CD4-positive, alpha-beta memory T cell (primary cell): Measurements from ENCODE around the gene PAEP. TPM values are rescaled to one million over a fixed set of nuclear protein-coding genes. Genes with fewer than 3 reads are reported as not detected.

Experiments
- CTCF ChIA-PET: fragments of 350-600 bp; sonication (Branson Sonifier 250); formaldehyde crosslinking; loops from one replicate; lab custom pipeline; 2021; ENCODE audit warnings: inconsistent platforms; ENCODE audit not compliant: partially characterized antibody; lab: Charles Lee
- POLR2A ChIA-PET: fragments of 350-600 bp; sonication (Branson Sonifier 250); formaldehyde crosslinking; loops from one replicate; lab custom pipeline; 2021; ENCODE audit not compliant: partially characterized antibody; lab: Charles Lee
- DNase-seq, 5 donors: peaks; one replicate each; pipeline versions ENCODE4 v3.0.0 to v3.0.0-alpha.2; 2020 to 2022; ENCODE audit warnings: mixed read lengths in 1 of 5
- H3K27ac ChIP-seq: one replicate; pipeline ENCODE4 v1.7.0; 2013; ENCODE audit warnings: low read depth, low read length
- H3K27me3 ChIP-seq: 2 replicates; pipeline ENCODE4 v1.7.0; 2013; ENCODE audit warnings: mild to moderate bottlenecking, low read length, moderate library complexity; ENCODE audit not compliant: insufficient read depth
- H3K36me3 ChIP-seq: 2 replicates; pipeline ENCODE4 v1.7.0; 2013; ENCODE audit warnings: mild to moderate bottlenecking, low read length, moderate library complexity; ENCODE audit not compliant: insufficient read depth
- H3K4me1 ChIP-seq: 2 replicates; pipeline ENCODE4 v1.7.0; 2013; ENCODE audit warnings: mild to moderate bottlenecking, low read length, moderate library complexity; ENCODE audit not compliant: insufficient read depth
- H3K4me3 ChIP-seq, 2 donors: one replicate each; pipeline ENCODE4 v1.7.0; 2013; ENCODE audit warnings: low read length in 2 of 2, mild to moderate bottlenecking in 1 of 2
- H3K9me3 ChIP-seq, 2 donors: one replicate each; pipeline ENCODE4 v1.7.0; 2013; ENCODE audit warnings: low read length in 2 of 2, control low read depth in 1 of 2; ENCODE audit not compliant: control insufficient read depth in 1 of 2
- H3K27ac Mint-ChIP-seq, 7 donors: one replicate each; pipeline ENCODE4 v1.8.0; 2020 to 2021; ENCODE audit warnings: mixed read lengths in 7 of 7, mild to moderate bottlenecking in 6 of 7, inconsistent platforms in 3 of 7, moderate library complexity in 3 of 7
- H3K27me3 Mint-ChIP-seq, 2 donors: one replicate each; pipeline ENCODE4 v1.8.0; 2020 to 2021; ENCODE audit warnings: mixed read lengths in 2 of 2
- H3K36me3 Mint-ChIP-seq, 2 donors: one replicate each; pipeline ENCODE4 v1.8.0; 2020 to 2021; ENCODE audit warnings: mixed read lengths in 2 of 2, inconsistent platforms in 1 of 2, mild to moderate bottlenecking in 1 of 2
- H3K4me1 Mint-ChIP-seq, 4 donors: one replicate each; pipeline ENCODE4 v1.8.0; 2020 to 2021; ENCODE audit warnings: mixed read lengths in 4 of 4, mild to moderate bottlenecking in 1 of 4
- H3K4me3 Mint-ChIP-seq, 8 donors: one replicate each; pipeline ENCODE4 v1.8.0; 2020 to 2021; ENCODE audit warnings: mixed read lengths in 8 of 8, mild to moderate bottlenecking in 7 of 8, moderate library complexity in 6 of 8, inconsistent platforms in 3 of 8
- H3K9me3 Mint-ChIP-seq, 8 donors: one replicate each; pipeline ENCODE4 v1.8.0; 2020 to 2021; ENCODE audit warnings: mixed read lengths in 8 of 8, mild to moderate bottlenecking in 5 of 8, inconsistent platforms in 3 of 8, moderate library complexity in 1 of 8
- intact Hi-C: fragments of 100-400 bp; cut with micrococcal nuclease; formaldehyde crosslinking; loops from one replicate; pipeline ENCODE4 v1.15.1; 2023
- polyA plus RNA-seq, 2 donors: library from polyadenylated mRNA; unstranded; fragments of 300-500 nt; fragmentation: Illumina TruSeq; gene quantifications; one replicate each; pipeline ENCODE4 v1.2.3, GENCODE V29; 2021
- total RNA-seq, 2 experiments: library from RNA; stranded (reverse); gene quantifications; one replicate each; pipeline ENCODE4 v1.2.3, GENCODE V29; 2021

Gene PAEP
- total and polyA plus RNA-seq, 4 experiments from 2014 or later = not detected

DNA sequence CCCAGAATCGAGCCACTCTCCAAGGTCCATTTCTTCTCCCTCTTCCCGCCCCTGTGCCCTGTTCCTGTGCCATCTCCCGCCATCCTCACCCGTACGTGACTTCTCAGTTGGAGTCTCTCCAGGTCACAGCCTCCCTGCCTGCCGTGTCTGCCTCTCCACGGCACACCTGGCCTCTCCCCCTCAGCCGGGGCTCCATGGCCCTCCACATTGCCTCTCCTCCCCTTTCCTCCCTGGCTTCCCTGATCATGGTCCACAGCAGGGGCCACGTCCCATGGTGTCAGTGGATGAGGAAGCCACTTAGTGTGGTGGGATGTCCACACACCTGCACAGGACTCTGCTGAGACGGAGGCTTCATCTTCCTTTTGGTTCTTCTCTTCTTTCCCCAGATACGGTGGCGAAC is 2.3 kb downstream of the PAEP start:
- peaks cover 0 to under 1% of the 10 kb centered on the region in 2 donors for H3K36me3 Mint-ChIP-seq
- Histone ChIP-seq H3K4me3 (no peak overlapping the region), H3K27ac (no peak overlapping the region), H3K9me3 (no peaks in the 10 kb centered on the region), H3K36me3 (no peaks in the 10 kb centered on the region), H3K27me3 (no peaks in the 10 kb centered on the region), H3K4me1 (no peaks in the 10 kb centered on the region)
- intact Hi-C loops = no loop called here
- H3K27ac Mint-ChIP-seq = no peak overlapping the region
- H3K27me3 Mint-ChIP-seq = peaks cover 6 to 17% of the 10 kb centered on the region in 2 donors
- H3K4me3 Mint-ChIP-seq = no peak overlapping the region
- peaks cover 0 to 2% (median under 1%) of the 10 kb centered on the region in 8 donors for H3K9me3 Mint-ChIP-seq
- POLR2A ChIA-PET = no interaction called here
- DNase-seq = no peak
- H3K4me1 Mint-ChIP-seq = no peaks in the 10 kb centered on the region
- CTCF ChIA-PET = no interaction called here

DNA sequence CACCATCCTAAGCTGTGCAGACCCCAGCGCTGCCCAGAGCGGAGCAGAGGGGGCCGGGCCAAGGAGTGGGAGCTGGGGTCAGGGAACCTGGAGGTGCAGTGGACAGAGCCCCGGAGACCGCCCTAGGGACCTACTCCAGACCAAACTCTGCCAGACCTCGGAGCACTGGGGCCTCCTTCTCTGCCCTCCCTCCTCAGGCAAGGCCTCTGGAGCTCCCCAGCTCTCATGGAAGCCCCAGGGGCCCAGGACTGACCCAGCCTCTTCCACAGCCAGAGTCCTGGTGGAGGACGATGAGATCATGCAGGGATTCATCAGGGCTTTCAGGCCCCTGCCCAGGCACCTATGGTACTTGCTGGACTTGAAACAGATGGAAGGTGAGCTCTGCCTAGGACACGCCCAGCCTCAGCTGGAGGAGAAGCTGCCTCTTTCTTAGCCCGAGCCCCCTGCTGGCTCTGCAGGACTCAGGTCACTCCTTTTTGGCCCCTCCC is 3.6 kb downstream of the PAEP start:
- POLR2A ChIA-PET = no interaction called here
- intact Hi-C loops = no loop called here
- Mint-ChIP-seq H3K4me3 (no peak overlapping the region), H3K9me3 (peaks cover 0 to 12% (median 8%) of the 10 kb centered on the region in 8 donors), H3K27me3 (peaks cover 7 to 13% of the 10 kb centered on the region in 2 donors), H3K4me1 (no peaks in the 10 kb centered on the region), H3K27ac (no peak overlapping the region), H3K36me3 (peaks cover 0 to 4% of the 10 kb centered on the region in 2 donors)
- CTCF ChIA-PET = no interaction called here
- Histone ChIP-seq H3K4me1 (no peaks in the 10 kb centered on the region), H3K36me3 (no peaks in the 10 kb centered on the region), H3K9me3 (no peaks in the 10 kb centered on the region), H3K27me3 (no peaks in the 10 kb centered on the region), H3K27ac (no peak overlapping the region), H3K4me3 (no peak overlapping the region)
- DNase-seq = no peak

GRCh38 chr9:135565636-135566035 is 4.1 kb downstream of the PAEP start:
- Mint-ChIP-seq H3K4me3 (no peak overlapping the region), H3K27me3 (peaks cover 6 to 12% of the 10 kb centered on the region in 2 donors), H3K9me3 (peaks cover 0 to 12% (median 8%) of the 10 kb centered on the region in 8 donors), H3K36me3 (peaks cover 0 to 4% of the 10 kb centered on the region in 2 donors), H3K4me1 (no peaks in the 10 kb centered on the region), H3K27ac (no peak overlapping the region)
- POLR2A ChIA-PET = no interaction called here
- Histone ChIP-seq H3K9me3 (no peaks in the 10 kb centered on the region), H3K27me3 (no peaks in the 10 kb centered on the region), H3K36me3 (no peaks in the 10 kb centered on the region), H3K27ac (no peak overlapping the region), H3K4me3 (no peak overlapping the region), H3K4me1 (no peaks in the 10 kb centered on the region)
- CTCF ChIA-PET = no interaction called here
- no peak for DNase-seq
- intact Hi-C loops = no loop called here

DNA sequence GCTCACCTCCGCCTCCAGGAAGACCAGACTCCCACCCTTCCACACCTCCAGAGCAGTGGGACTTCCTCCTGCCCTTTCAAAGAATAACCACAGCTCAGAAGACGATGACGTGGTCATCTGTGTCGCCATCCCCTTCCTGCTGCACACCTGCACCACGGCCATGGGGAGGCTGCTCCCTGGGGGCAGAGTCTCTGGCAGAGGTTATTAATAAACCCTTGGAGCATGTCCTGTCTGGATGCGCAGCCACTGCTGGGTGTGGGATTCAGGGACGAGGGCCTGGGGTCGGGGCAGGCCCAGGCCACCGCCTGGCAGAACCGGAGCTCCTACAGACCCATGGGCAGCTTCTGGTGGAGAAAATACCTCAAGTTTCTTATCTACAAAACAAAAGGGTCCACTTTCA is 5.0 kb downstream of the PAEP start:
- Mint-ChIP-seq H3K36me3 (peaks cover 0 to 4% of the 10 kb centered on the region in 2 donors), H3K4me3 (no peak overlapping the region), H3K27ac (no peak overlapping the region), H3K4me1 (no peaks in the 10 kb centered on the region), H3K27me3 (peaks cover 5 to 11% of the 10 kb centered on the region in 2 donors), H3K9me3 (peaks cover 0 to 12% (median 9%) of the 10 kb centered on the region in 8 donors)
- Histone ChIP-seq H3K27ac (no peak overlapping the region), H3K4me1 (no peaks in the 10 kb centered on the region), H3K36me3 (no peaks in the 10 kb centered on the region), H3K9me3 (no peaks in the 10 kb centered on the region), H3K27me3 (no peaks in the 10 kb centered on the region), H3K4me3 (no peak overlapping the region)
- ChIA-PET CTCF (no interaction called here), POLR2A (no interaction called here)
- no peak for DNase-seq
- intact Hi-C loops = no loop called here

DNA sequence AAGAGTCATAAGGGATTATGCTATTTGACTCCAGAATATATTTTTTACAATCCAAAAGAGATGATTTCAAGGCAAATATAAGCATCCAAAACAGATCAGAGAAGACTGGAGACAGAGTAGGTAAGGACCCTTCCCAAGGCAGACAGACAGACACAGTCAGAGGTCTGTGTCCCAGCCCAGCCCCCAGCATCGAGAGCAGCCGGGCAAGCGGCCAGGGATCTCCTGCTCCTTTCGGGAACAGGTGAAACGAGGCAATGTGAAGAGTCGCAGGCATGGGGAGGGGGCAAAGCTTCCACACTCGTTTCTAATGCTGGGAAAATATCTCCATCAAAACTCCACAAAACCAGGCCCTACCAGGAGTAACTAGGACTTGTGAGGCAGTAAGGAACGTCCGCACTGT is 5.8 kb downstream of the PAEP start:
- Mint-ChIP-seq H3K9me3 (peaks cover 0 to 12% (median 9%) of the 10 kb centered on the region in 8 donors), H3K27ac (no peak overlapping the region), H3K36me3 (peaks cover 0 to 4% of the 10 kb centered on the region in 2 donors), H3K27me3 (peaks cover 5 to 11% of the 10 kb centered on the region in 2 donors), H3K4me1 (no peaks in the 10 kb centered on the region), H3K4me3 (no peak overlapping the region)
- Histone ChIP-seq H3K4me3 (no peak overlapping the region), H3K9me3 (no peaks in the 10 kb centered on the region), H3K27ac (no peak overlapping the region), H3K27me3 (no peaks in the 10 kb centered on the region), H3K4me1 (no peaks in the 10 kb centered on the region), H3K36me3 (no peaks in the 10 kb centered on the region)
- DNase-seq = no peak
- CTCF ChIA-PET = no interaction called here
- intact Hi-C loops = no loop called here
- POLR2A ChIA-PET = no interaction called here

DNA sequence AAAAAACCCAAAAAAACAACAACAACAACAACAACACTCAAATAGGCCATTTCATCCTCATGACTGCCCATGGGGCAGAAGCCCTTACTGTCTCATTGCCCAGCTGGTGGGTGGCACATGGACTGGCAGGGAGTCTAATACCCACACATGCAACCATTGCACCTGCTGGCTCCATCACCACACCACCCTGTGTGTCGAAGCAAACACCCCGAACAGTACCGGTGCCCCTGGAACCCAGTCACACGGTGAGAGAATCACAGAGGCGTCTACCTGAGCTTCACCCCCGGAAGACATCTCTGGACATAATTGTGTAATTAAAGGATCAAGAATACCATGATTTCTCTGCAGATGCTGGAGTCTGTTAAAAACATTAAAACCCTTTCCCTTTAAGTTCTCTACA is 6.5 kb downstream of the PAEP start:
- ChIA-PET CTCF (no interaction called here), POLR2A (no interaction called here)
- H3K27me3 Mint-ChIP-seq = peaks cover 5 to 11% of the 10 kb centered on the region in 2 donors
- H3K4me3 ChIP-seq = no peak overlapping the region
- no peaks in the 10 kb centered on the region for H3K4me1 Mint-ChIP-seq
- no peaks in the 10 kb centered on the region for H3K36me3 ChIP-seq
- intact Hi-C loops = no loop called here
- H3K9me3 Mint-ChIP-seq = peaks cover 0 to 12% (median 9%) of the 10 kb centered on the region in 8 donors
- no peak for DNase-seq
- H3K27ac ChIP-seq = no peak overlapping the region
- no peaks in the 10 kb centered on the region for H3K4me1 ChIP-seq
- H3K27ac Mint-ChIP-seq = no peak overlapping the region
- no peaks in the 10 kb centered on the region for H3K9me3 ChIP-seq
- peaks cover 0 to 4% of the 10 kb centered on the region in 2 donors for H3K36me3 Mint-ChIP-seq
- no peak overlapping the region for H3K4me3 Mint-ChIP-seq
- H3K27me3 ChIP-seq = no peaks in the 10 kb centered on the region

- intact Hi-C loops = no loop called here
- POLR2A ChIA-PET = no interaction called here
Measured at GRCh38 chr9:135570456-135570855, 8.9 kb downstream of the PAEP start.

More at GRCh38 chr9:135570456-135570855, 8.9 kb downstream of the PAEP start:
- CTCF ChIA-PET = no interaction called here
- no peaks in the 10 kb centered on the region for H3K9me3 ChIP-seq
- Mint-ChIP-seq H3K36me3 (peaks cover 0 to 4% of the 10 kb centered on the region in 2 donors), H3K27ac (peak overlapping the region in 1 of 7 donors; percentile 20), H3K4me3 (no peak overlapping the region), H3K9me3 (peaks cover 0 to 12% (median 9%) of the 10 kb centered on the region in 8 donors), H3K27me3 (peaks cover 2 to 10% of the 10 kb centered on the region in 2 donors), H3K4me1 (no peaks in the 10 kb centered on the region)
- no peaks in the 10 kb centered on the region for H3K36me3 ChIP-seq
- H3K4me1 ChIP-seq = no peaks in the 10 kb centered on the region
- no peak for DNase-seq
- H3K27me3 ChIP-seq = no peaks in the 10 kb centered on the region
- H3K4me3 ChIP-seq = no peak overlapping the region
- no peak overlapping the region for H3K27ac ChIP-seq
